ENCODE results near the gene ADGRG2. TPM values are rescaled to one million over a fixed set of nuclear protein-coding genes. Genes with fewer than 3 reads are reported as not detected.
A peak's percentile ranks its signal among the peaks of the same experiment; 100 is the strongest.
"Not testable (repeated sequence)": the region's sequence is repeated elsewhere in the genome, so short reads cannot be mapped to it uniquely, and the experiment has no call there.

Gene ADGRG2
- total and polyA plus RNA-seq, 10 donors, result 1.8 to 3.0 (median 1.9) TPM

GRCh38 chrX:19017271-19017670 lies 105.0 kb downstream of the ADGRG2 start:
- H3K27me3 ChIP-seq (replicated peaks in 1 of 7), result no peaks in the 10 kb centered on the region
- TF ChIP-seq, protein P1, sequence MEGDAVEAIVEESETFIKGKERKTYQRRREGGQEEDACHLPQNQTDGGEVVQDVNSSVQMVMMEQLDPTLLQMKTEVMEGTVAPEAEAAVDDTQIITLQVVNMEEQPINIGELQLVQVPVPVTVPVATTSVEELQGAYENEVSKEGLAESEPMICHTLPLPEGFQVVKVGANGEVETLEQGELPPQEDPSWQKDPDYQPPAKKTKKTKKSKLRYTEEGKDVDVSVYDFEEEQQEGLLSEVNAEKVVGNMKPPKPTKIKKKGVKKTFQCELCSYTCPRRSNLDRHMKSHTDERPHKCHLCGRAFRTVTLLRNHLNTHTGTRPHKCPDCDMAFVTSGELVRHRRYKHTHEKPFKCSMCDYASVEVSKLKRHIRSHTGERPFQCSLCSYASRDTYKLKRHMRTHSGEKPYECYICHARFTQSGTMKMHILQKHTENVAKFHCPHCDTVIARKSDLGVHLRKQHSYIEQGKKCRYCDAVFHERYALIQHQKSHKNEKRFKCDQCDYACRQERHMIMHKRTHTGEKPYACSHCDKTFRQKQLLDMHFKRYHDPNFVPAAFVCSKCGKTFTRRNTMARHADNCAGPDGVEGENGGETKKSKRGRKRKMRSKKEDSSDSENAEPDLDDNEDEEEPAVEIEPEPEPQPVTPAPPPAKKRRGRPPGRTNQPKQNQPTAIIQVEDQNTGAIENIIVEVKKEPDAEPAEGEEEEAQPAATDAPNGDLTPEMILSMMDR (IDR thresholded peaks at IDR 0.05 in 8 of 11, conservative IDR thresholded peaks at IDR 0.05 in 3 of 11), result peak in 3 of 11 experiments; percentile 10 to 40 (median 15)
- TF ChIP-seq POLR2AphosphoS5 (IDR thresholded peaks at IDR 0.05), result no peak
- TF ChIP-seq POLR2A (IDR thresholded peaks at IDR 0.05), result no peak
- H3K27ac ChIP-seq, result no peak overlapping the region
- no peak for DNase-seq
- 22 to 63% (median 60%) methylated on average over 1 to 3 of the region's 3 CpGs for WGBS, 5 donors
- H3K36me3 ChIP-seq, result no peaks in the 10 kb centered on the region
- intact Hi-C loops (cut with DNase I; ENCODE audit: low total_unique reads), result no loop called here
- no peaks in the 10 kb centered on the region for H3K9me3 ChIP-seq
- no peaks in the 10 kb centered on the region for H3K4me1 ChIP-seq
- H3K4me3 ChIP-seq, result no peak overlapping the region

DNA sequence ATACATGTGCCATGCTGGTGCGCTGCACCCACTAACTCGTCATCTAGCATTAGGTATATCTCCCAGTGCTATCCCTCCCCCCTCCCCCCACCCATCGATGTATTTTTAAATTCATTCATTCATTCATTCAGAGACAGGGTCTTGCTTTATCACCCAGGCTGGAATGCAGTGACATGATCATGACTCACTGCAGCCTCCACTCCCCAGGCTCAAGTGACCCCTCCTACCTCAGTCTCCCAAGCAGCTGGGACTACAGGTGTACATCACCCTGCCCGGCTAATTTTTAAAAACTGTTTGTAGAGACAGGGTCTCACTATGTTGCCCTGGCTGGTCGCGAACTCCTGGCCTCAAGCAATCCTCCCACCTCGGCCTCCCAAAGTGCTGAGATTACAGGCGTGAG lies 105.7 kb downstream of the ADGRG2 start:
- H3K9me3 ChIP-seq; H3K36me3 ChIP-seq; intact Hi-C loops (cut with DNase I; ENCODE audit: low total_unique reads); DNase-seq; H3K4me1 ChIP-seq; H3K4me3 ChIP-seq; H3K27ac ChIP-seq; H3K27me3 ChIP-seq (replicated peaks in 1 of 7): not testable (repeated sequence)
- 92 to 96% (median 93%) methylated on average over 3 to 8 of the region's 8 CpGs for WGBS, 5 donors

DNA sequence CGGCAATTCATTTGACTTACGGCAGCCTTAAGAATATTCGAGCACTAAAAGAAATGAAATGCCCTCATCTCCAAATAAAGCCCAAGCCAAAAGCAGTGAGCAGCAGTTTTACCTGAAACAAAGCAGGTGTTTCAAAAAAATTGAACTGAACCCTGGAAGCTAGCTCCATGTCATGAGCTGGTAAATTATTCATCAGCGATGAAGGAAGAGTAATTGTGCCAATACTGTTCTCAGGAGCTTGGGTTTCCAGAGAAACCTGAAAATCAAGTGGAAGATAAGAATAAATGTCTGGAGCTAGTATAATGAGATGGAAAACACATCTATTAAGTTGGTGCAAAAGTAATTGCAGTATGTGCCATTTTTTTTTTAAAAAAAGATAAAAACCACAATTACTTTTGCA lies 114.4 kb downstream of the ADGRG2 start:
- WGBS, 5 donors, result 89 to 97% (median 93%) methylated on average over 4 of the region's 4 CpGs
- Histone ChIP-seq H3K36me3 (no peaks in the 10 kb centered on the region), H3K4me3 (no peak overlapping the region), H3K4me1 (no peaks in the 10 kb centered on the region), H3K9me3 (no peaks in the 10 kb centered on the region), H3K27ac (no peak overlapping the region), H3K27me3 (replicated peaks in 1 of 7) (no peaks in the 10 kb centered on the region)
- no peak for DNase-seq
- intact Hi-C loops (cut with DNase I; ENCODE audit: low total_unique reads), result no loop called here
- TF ChIP-seq, protein P1 (IDR thresholded peaks at IDR 0.05 in 8 of 11, conservative IDR thresholded peaks at IDR 0.05 in 3 of 11), result no peak
- no peak for TF ChIP-seq POLR2AphosphoS5 (IDR thresholded peaks at IDR 0.05)

DNA sequence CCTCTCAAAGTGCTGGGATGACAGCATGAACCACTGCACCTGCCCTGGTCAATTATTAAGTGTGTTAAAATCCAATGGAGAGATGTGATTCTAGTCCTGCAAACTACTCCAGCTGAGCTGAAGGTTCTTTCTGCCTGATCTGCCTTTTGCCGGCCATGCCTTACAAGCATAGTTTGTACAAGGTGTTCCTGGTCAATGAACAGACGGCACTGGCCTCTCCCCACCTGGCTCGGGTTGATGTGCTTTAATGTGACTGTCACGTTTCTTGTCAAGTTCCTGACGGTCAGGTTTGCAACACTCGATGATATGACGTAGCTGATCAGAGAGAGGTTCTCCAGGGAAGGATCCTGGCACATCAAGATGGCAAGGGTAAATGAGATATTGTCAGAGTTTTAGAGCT lies 115.3 kb downstream of the ADGRG2 start:
- DNase-seq, result no peak
- Histone ChIP-seq H3K4me1 (no peaks in the 10 kb centered on the region), H3K27ac (no peak overlapping the region), H3K36me3 (no peaks in the 10 kb centered on the region), H3K27me3 (replicated peaks in 1 of 7) (no peaks in the 10 kb centered on the region), H3K9me3 (no peaks in the 10 kb centered on the region), H3K4me3 (no peak overlapping the region)
- 81 to 94% (median 82%) methylated on average over 7 of the region's 7 CpGs for WGBS, 5 donors
- no peak for TF ChIP-seq POLR2A (IDR thresholded peaks at IDR 0.05)
- no peak for TF ChIP-seq POLR2AphosphoS5 (IDR thresholded peaks at IDR 0.05)
- TF ChIP-seq, protein P1 (IDR thresholded peaks at IDR 0.05 in 8 of 11, conservative IDR thresholded peaks at IDR 0.05 in 3 of 11), result no peak
- intact Hi-C loops (cut with DNase I; ENCODE audit: low total_unique reads), result no loop called here

DNA sequence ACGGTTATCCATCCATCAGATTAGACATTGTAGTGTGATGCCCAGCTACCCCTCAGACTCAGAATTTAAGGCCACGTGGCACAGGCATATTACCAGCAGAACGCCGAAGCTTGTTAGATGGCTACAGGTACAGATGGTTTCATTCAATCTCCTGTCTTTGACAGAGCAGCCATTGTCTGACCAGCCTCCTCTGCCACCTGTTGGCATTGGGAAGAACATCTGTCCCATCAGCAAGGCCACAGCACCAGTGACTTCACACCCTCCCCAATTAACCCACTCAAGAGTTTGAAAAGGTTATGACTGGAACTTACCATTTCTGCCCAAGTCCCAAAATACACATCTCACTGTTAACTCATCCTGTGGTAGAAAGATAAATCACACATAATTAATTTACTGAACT lies 116.4 kb downstream of the ADGRG2 start:
- intact Hi-C loops (cut with DNase I; ENCODE audit: low total_unique reads), result no loop called here
- no peaks in the 10 kb centered on the region for H3K9me3 ChIP-seq
- no peaks in the 10 kb centered on the region for H3K4me1 ChIP-seq
- no peaks in the 10 kb centered on the region for H3K27me3 ChIP-seq (replicated peaks in 1 of 7)
- 71 to 95% (median 86%) methylated on average over 4 of the region's 4 CpGs for WGBS, 5 donors
- H3K27ac ChIP-seq, result no peak overlapping the region
- H3K36me3 ChIP-seq, result no peaks in the 10 kb centered on the region
- no peak for DNase-seq
- no peak overlapping the region for H3K4me3 ChIP-seq
- TF ChIP-seq, protein P1 (IDR thresholded peaks at IDR 0.05 in 8 of 11, conservative IDR thresholded peaks at IDR 0.05 in 3 of 11), result no peak
- TF ChIP-seq POLR2A (IDR thresholded peaks at IDR 0.05) (no peak), POLR2AphosphoS5 (IDR thresholded peaks at IDR 0.05) (no peak)

Measured in spleen (tissue), 11 donors.